ENCODE results near the gene PLEK. TPM values are rescaled to one million over a fixed set of nuclear protein-coding genes. Genes with fewer than 3 reads are reported as not detected.

Gene PLEK
- total and polyA plus RNA-seq, 10 of the 15 experiments (the other 5 are each of a cell fraction or from before 2014, with no cell fraction given) = 229 to 804 (median 362) TPM

- TF ChIP-seq CHD2 (IDR thresholded peaks at IDR 0.05; ENCODE audit: borderline replicate concordance, low read depth, low read length) = peak; percentile 47; the same call in 1 of the 2 replicates
- TF ChIP-seq KLF5 (IDR thresholded peaks at IDR 0.05; ENCODE audit: partially characterized antibody) = no peak
- no peak for TF ChIP-seq BRCA1 (IDR thresholded peaks at IDR 0.05; ENCODE audit: low read depth, low read length)
- TF ChIP-seq YBX1 (IDR thresholded peaks at IDR 0.05) = no peak
- TF ChIP-seq TARDBP (IDR thresholded peaks at IDR 0.05; ENCODE audit: borderline replicate concordance) = no peak
- TF ChIP-seq CREM (IDR thresholded peaks at IDR 0.05; ENCODE audit: low read depth) = no peak; the same call in 1 of the 2 replicates
- TF ChIP-seq BACH1 (IDR thresholded peaks at IDR 0.05; ENCODE audit: borderline replicate concordance) = peak; percentile 33; the same call in 1 of the 2 replicates
- TF ChIP-seq CTCF (IDR thresholded peaks at IDR 0.05 in 2 of 3, conservative IDR thresholded peaks at IDR 0.05 in 1 of 3; ENCODE audit: control insufficient read depth in 2 of 3, extremely low read depth in 1 of 3, insufficient read depth in 1 of 3, low read depth in 3 of 3, low read length in 3 of 3) = no peak
- no peak for TF ChIP-seq NFXL1 (IDR thresholded peaks at IDR 0.05; ENCODE audit: borderline replicate concordance)
- no peak for TF ChIP-seq ZBTB11 (CRISPR knock-in tag; IDR thresholded peaks at IDR 0.05)
- peak; percentile 88 for TF ChIP-seq TCF12 (IDR thresholded peaks at IDR 0.05; ENCODE audit: low read depth, low read length)
- TF ChIP-seq IKZF2 (IDR thresholded peaks at IDR 0.05) = peak; percentile 88 to 89
- no peak for TF ChIP-seq CBX3 (IDR thresholded peaks at IDR 0.05; ENCODE audit: borderline replicate concordance, low read depth)
- TF ChIP-seq ZNF207 (IDR thresholded peaks at IDR 0.05; ENCODE audit: borderline replicate concordance) = no peak
- peak; percentile 86; the same call in 1 of the 2 replicates for TF ChIP-seq RELB (IDR thresholded peaks at IDR 0.05; ENCODE audit: low read depth)
- TF ChIP-seq STAT3 (IDR thresholded peaks at IDR 0.05; ENCODE audit: low read depth, low read length) = no peak
- TF ChIP-seq JUND (IDR thresholded peaks at IDR 0.05; ENCODE audit: low read depth, low read length) = no peak
- TF ChIP-seq IKZF1 (conservative IDR thresholded peaks at IDR 0.05) = peak; percentile 89
- TF ChIP-seq PKNOX1 (IDR thresholded peaks at IDR 0.05) = no peak
- TF ChIP-seq CBX5 (IDR thresholded peaks at IDR 0.05; ENCODE audit: low read depth) = no peak
- no peak for TF ChIP-seq BCL3 (IDR thresholded peaks at IDR 0.05; ENCODE audit: borderline replicate concordance, insufficient read depth, low read depth, low read length, poor library complexity, severe bottlenecking)
- TF ChIP-seq SREBF1 (IDR thresholded peaks at IDR 0.05; ENCODE audit: low read length) = no peak
Observed at GRCh38 chr2:68365087-68365486, at the start of gene PLEK (continued).

Data from GM12878 (cell line).